ENCODE measurements around the gene DNAH10.

DNA sequence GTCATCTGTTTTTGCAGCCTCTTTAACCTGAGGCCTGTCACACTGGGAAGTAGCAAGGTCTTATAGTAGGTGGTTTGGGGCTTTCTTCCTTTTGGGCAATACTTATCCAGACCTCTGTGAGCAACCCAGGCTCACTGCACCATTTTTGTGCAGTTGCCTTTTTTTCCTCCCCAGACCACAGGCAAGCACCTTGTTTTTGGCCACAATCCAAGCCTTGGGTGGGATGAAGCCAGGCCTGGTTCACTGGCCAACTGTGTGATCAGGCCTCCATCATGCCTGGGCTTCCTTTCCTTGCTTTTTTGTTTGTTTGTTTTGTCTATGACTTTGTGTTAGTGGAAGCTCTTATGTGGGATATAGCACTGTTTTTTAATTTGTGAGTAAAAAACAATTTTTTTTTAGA is 71.7 kb downstream of the DNAH10 start:
- TF ChIP-seq, protein P1, sequence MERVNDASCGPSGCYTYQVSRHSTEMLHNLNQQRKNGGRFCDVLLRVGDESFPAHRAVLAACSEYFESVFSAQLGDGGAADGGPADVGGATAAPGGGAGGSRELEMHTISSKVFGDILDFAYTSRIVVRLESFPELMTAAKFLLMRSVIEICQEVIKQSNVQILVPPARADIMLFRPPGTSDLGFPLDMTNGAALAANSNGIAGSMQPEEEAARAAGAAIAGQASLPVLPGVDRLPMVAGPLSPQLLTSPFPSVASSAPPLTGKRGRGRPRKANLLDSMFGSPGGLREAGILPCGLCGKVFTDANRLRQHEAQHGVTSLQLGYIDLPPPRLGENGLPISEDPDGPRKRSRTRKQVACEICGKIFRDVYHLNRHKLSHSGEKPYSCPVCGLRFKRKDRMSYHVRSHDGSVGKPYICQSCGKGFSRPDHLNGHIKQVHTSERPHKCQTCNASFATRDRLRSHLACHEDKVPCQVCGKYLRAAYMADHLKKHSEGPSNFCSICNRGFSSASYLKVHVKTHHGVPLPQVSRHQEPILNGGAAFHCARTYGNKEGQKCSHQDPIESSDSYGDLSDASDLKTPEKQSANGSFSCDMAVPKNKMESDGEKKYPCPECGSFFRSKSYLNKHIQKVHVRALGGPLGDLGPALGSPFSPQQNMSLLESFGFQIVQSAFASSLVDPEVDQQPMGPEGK (CRISPR knock-in tag; IDR thresholded peaks at IDR 0.05; ENCODE audit: borderline replicate concordance), result no peak
- TF ChIP-seq, protein P2, sequence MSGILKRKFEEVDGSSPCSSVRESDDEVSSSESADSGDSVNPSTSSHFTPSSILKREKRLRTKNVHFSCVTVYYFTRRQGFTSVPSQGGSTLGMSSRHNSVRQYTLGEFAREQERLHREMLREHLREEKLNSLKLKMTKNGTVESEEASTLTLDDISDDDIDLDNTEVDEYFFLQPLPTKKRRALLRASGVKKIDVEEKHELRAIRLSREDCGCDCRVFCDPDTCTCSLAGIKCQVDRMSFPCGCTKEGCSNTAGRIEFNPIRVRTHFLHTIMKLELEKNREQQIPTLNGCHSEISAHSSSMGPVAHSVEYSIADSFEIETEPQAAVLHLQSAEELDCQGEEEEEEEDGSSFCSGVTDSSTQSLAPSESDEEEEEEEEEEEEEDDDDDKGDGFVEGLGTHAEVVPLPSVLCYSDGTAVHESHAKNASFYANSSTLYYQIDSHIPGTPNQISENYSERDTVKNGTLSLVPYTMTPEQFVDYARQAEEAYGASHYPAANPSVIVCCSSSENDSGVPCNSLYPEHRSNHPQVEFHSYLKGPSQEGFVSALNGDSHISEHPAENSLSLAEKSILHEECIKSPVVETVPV (CRISPR knock-in tag; IDR thresholded peaks at IDR 0.05), result no peak
- TF ChIP-seq ZFP30 (CRISPR knock-in tag; IDR thresholded peaks at IDR 0.05), result no peak
- TF ChIP-seq OSR1 (CRISPR knock-in tag; IDR thresholded peaks at IDR 0.05), result no peak
- no peak for TF ChIP-seq RARB (CRISPR knock-in tag; IDR thresholded peaks at IDR 0.05)
- TF ChIP-seq GLIS3 (CRISPR knock-in tag; IDR thresholded peaks at IDR 0.05), result no peak
